ENCODE data around the gene MT1HL1. TPM values are rescaled to one million over a fixed set of nuclear protein-coding genes. Genes with fewer than 3 reads are reported as not detected.

MT1HL1 gene
- total RNA-seq, 1 experiment from 2014 or later, result not detected

GRCh38 chr1:237050185-237050584 is 45.9 kb upstream of the MT1HL1 start:
- no TSS peak for BruUV-seq (replicated peaks)
- no peak overlapping the region for H3K9ac ChIP-seq (ENCODE audit: low read length)

More at GRCh38 chr1:237050185-237050584, 45.9 kb upstream of the MT1HL1 start:
- Histone ChIP-seq H4K20me1 (ENCODE audit: insufficient read depth) (no peaks in the 10 kb centered on the region), H3K9me2 (ENCODE audit: insufficient read depth) (no peaks in the 10 kb centered on the region), H3K27me3 (ENCODE audit: insufficient read depth, low read length) (peaks cover 48% of the 10 kb centered on the region), H2AFZ (ENCODE audit: low read depth, low read length, poor library complexity, severe bottlenecking) (no peak overlapping the region), H3K4me3 (replicated peaks in 1 of 2; ENCODE audit: low read depth in 1 of 2, low read length in 2 of 2) (no peak overlapping the region), H3K9me3 (ENCODE audit: control insufficient read depth in 1 of 2, insufficient read depth in 1 of 2, low read depth in 1 of 2, low read length in 2 of 2) (no peaks in the 10 kb centered on the region), H3K36me3 (ENCODE audit: control insufficient read depth in 1 of 2, insufficient read depth in 2 of 2, low read length in 2 of 2) (no peaks in the 10 kb centered on the region), H3K4me1 (ENCODE audit: control insufficient read depth in 1 of 2, insufficient read depth in 2 of 2, low read length in 2 of 2) (no peaks in the 10 kb centered on the region), H3K79me2 (ENCODE audit: insufficient read depth, low read length) (no peaks in the 10 kb centered on the region), H3K27ac (ENCODE audit: low read depth, low read length) (no peak overlapping the region), H3K4me2 (ENCODE audit: low read length) (no peak overlapping the region)
- TF ChIP-seq JUND (IDR thresholded peaks at IDR 0.05), result no peak
- TF ChIP-seq YY1 (IDR thresholded peaks at IDR 0.05; ENCODE audit: extremely low read depth, insufficient replicate concordance, low read depth, low read length), result no peak
- no peak for TF ChIP-seq ATF3 (IDR thresholded peaks at IDR 0.05)
- TF ChIP-seq SRF (IDR thresholded peaks at IDR 0.05; ENCODE audit: low read depth), result no peak
- no peak for TF ChIP-seq CBX3 (IDR thresholded peaks at IDR 0.05; ENCODE audit: low read depth)
- no peak for TF ChIP-seq REST (IDR thresholded peaks at IDR 0.05; ENCODE audit: low read depth)
- TF ChIP-seq ELF1 (IDR thresholded peaks at IDR 0.05; ENCODE audit: borderline replicate concordance, low read depth), result no peak
- no peak for TF ChIP-seq EGR1 (IDR thresholded peaks at IDR 0.05; ENCODE audit: low read depth)
- TF ChIP-seq MAX (IDR thresholded peaks at IDR 0.05), result no peak
- no peak for DNase-seq (ENCODE audit: low read depth, low spot score)
- ChIA-PET POLR2A (no interaction called here), CTCF (no interaction called here), RAD21 (ENCODE audit: low non-redundant PET in 1 of 2, low total read pairs in 2 of 2, uncharacterized antibody in 2 of 2, unreplicated experiment in 2 of 2) (no interaction called here)
- intact Hi-C loops (cut with micrococcal nuclease), result no loop called here
- ATAC-seq, result no peak
